Caco-2 (cell line): Measurements from ENCODE around the gene ZNF394. TPM values are rescaled to one million over a fixed set of nuclear protein-coding genes. Genes with fewer than 3 reads are reported as not detected.

ENCODE experiments used
- BruUV-seq: library from RNA; stranded (reverse); fragments of 400-500 nt; replicated peaks from 2 replicates; lab custom pipeline; 2021; lab: Mats Ljungman, UMichigan
- CTCF ChIA-PET: fragments of 300-600 bp; sonication (Branson Sonifier 250); formaldehyde crosslinking; loops from one replicate; lab custom pipeline; 2022; ENCODE audit warnings: antibody characterized with exemption; lab: Charles Lee
- POLR2A ChIA-PET: fragments of 300-600 bp; sonication (Branson Sonifier 250); formaldehyde crosslinking; loops from one replicate; lab custom pipeline; 2022; ENCODE audit warnings: antibody characterized with exemption; lab: Charles Lee
- DNase-seq, 2 experiments: peaks; one replicate each; pipeline versions ENCODE4 v3.0.0 to v3.0.0-alpha.2; 2020 to 2022
- H3K27me3 ChIP-seq: replicated peaks from 2 replicates; pipeline ENCODE4 v1.6.0; 2011; ENCODE audit warnings: low read length; ENCODE audit not compliant: control insufficient read depth, insufficient read depth
- H3K36me3 ChIP-seq: 2 replicates; pipeline ENCODE4 v1.5.1; 2011; ENCODE audit warnings: low read length; ENCODE audit not compliant: control insufficient read depth, insufficient read depth
- H3K4me1 ChIP-seq: fragments of 250-450 bp; sonication (Bioruptor Pico); 2 replicates; pipeline ENCODE4 v1.5.1; 2020; ENCODE audit warnings: mild to moderate bottlenecking
- H3K4me3 ChIP-seq: 2 replicates; pipeline ENCODE4 v1.5.1; 2011; ENCODE audit warnings: low read depth, mild to moderate bottlenecking, control low read depth, low read length
- H3K9me3 ChIP-seq: fragments of 250-450 bp; sonication (Bioruptor Pico); 2 replicates; pipeline ENCODE4 v1.5.1; 2020; ENCODE audit warnings: mild to moderate bottlenecking, moderate library complexity
- H3K27ac Mint-ChIP-seq: one replicate; pipeline ENCODE4 v1.8.0; 2022; ENCODE audit warnings: mixed read lengths; ENCODE audit not compliant: unreplicated experiment
- H3K27me3 Mint-ChIP-seq: one replicate; pipeline ENCODE4 v1.8.0; 2022; ENCODE audit warnings: mixed read lengths; ENCODE audit not compliant: insufficient read depth, unreplicated experiment
- H3K36me3 Mint-ChIP-seq: one replicate; pipeline ENCODE4 v1.8.0; 2022; ENCODE audit warnings: mild to moderate bottlenecking, mixed read lengths; ENCODE audit not compliant: insufficient read depth, unreplicated experiment
- H3K4me1 Mint-ChIP-seq: one replicate; pipeline ENCODE4 v1.8.0; 2022; ENCODE audit warnings: low read depth, mixed read lengths; ENCODE audit not compliant: unreplicated experiment
- H3K4me3 Mint-ChIP-seq: one replicate; pipeline ENCODE4 v1.8.0; 2022; ENCODE audit warnings: mild to moderate bottlenecking, moderate library complexity, mixed read lengths; ENCODE audit not compliant: unreplicated experiment
- H3K9me3 Mint-ChIP-seq: one replicate; pipeline ENCODE4 v1.8.0; 2022; ENCODE audit warnings: mixed read lengths; ENCODE audit not compliant: unreplicated experiment
- CTCF ChIP-seq, 2 experiments: fragments of 200-600 bp in 1 of 2; IDR thresholded peaks; 1 replicate in 1 of 2; 2 replicates in 1 of 2; pipeline versions ENCODE4 v1.5.1 to v1.8.0; 2011 to 2022; ENCODE audit warnings: antibody characterized with exemption in 1 of 2, control low read depth in 1 of 2, inconsistent platforms in 1 of 2, low read depth in 1 of 2, low read length in 1 of 2, mild to moderate bottlenecking in 1 of 2, moderate library complexity in 1 of 2; ENCODE audit not compliant: insufficient read depth in 1 of 2, severe bottlenecking in 1 of 2, unreplicated experiment in 1 of 2
- intact Hi-C: fragments of 100-400 bp; cut with micrococcal nuclease; formaldehyde crosslinking; loops from one replicate; pipeline ENCODE4 v1.10.0; 2022; ENCODE audit not compliant: unreplicated experiment
- total RNA-seq: library from RNA; stranded (reverse); gene quantifications from 2 replicates; pipeline ENCODE4 v1.2.3, GENCODE V29; 2022

The ZNF394 gene
- total RNA-seq, 1 experiment from 2014 or later, result 31.8 TPM

GRCh38 chr7:99499371-99499720 is 735 bp downstream of the ZNF394 start:
- peaks cover 11% of the 10 kb centered on the region for H3K9me3 ChIP-seq
- Mint-ChIP-seq H3K27me3 (no peaks in the 10 kb centered on the region), H3K4me1 (peaks cover 11% of the 10 kb centered on the region), H3K9me3 (no peaks in the 10 kb centered on the region), H3K4me3 (peak overlapping the region; percentile 92), H3K27ac (peak overlapping the region; percentile 97), H3K36me3 (peaks cover 42% of the 10 kb centered on the region)
- no peak for DNase-seq
- no peak for TF ChIP-seq CTCF (IDR thresholded peaks at IDR 0.05; ENCODE audit: insufficient read depth in 1 of 2, low read depth in 1 of 2, low read length in 1 of 2, severe bottlenecking in 1 of 2, unreplicated experiment in 1 of 2)
- H3K27me3 ChIP-seq, result no peaks in the 10 kb centered on the region
- intact Hi-C loops, result no loop called here
- ChIA-PET POLR2A (interaction anchor here (0.6 to 1.5 kb wide), 3 partner anchors 26 to 117 kb away, joined by 3 to 5 read pairs (median 4); partner anchors contain the start of gene ZSCAN25), CTCF (interaction anchor here (0.7 to 1.2 kb wide), 2 partner anchors 26 to 279 kb away, joined by 3 to 4 read pairs; no protein-coding TSS in a partner anchor)
- peak overlapping the region; percentile 87 for H3K4me3 ChIP-seq
- no peaks in the 10 kb centered on the region for H3K4me1 ChIP-seq
- H3K36me3 ChIP-seq, result peaks cover 4% of the 10 kb centered on the region
- BruUV-seq, result no TSS peak

- H3K36me3 ChIP-seq, result peaks cover 11% of the 10 kb centered on the region
- no TSS peak for BruUV-seq
- ChIA-PET POLR2A (interaction anchor here (1.5 kb wide), 1 partner anchor 90 kb away, joined by 3 read pairs; the partner anchor contains the start of genes BUD31 and PDAP1), CTCF (interaction anchor here (0.7 kb wide), 1 partner anchor 280 kb away, joined by 4 read pairs; no protein-coding TSS in a partner anchor)
- Mint-ChIP-seq H3K27me3 (no peaks in the 10 kb centered on the region), H3K27ac (peak overlapping the region; percentile 97), H3K36me3 (peaks cover 48% of the 10 kb centered on the region), H3K4me1 (peaks cover 11% of the 10 kb centered on the region), H3K9me3 (peaks cover 4% of the 10 kb centered on the region), H3K4me3 (peak overlapping the region; percentile 92)
- intact Hi-C loops, result no loop called here
- H3K27me3 ChIP-seq, result no peaks in the 10 kb centered on the region
- H3K4me1 ChIP-seq, result no peaks in the 10 kb centered on the region
- no peak for DNase-seq
- H3K9me3 ChIP-seq, result peaks cover 19% of the 10 kb centered on the region
- no peak for TF ChIP-seq CTCF (IDR thresholded peaks at IDR 0.05; ENCODE audit: insufficient read depth in 1 of 2, low read depth in 1 of 2, low read length in 1 of 2, severe bottlenecking in 1 of 2, unreplicated experiment in 1 of 2)
- peak overlapping the region; percentile 87 for H3K4me3 ChIP-seq
Measured at GRCh38 chr7:99498546-99498944, 1.5 kb downstream of the ZNF394 start.

- BruUV-seq, result no TSS peak
- H3K9me3 Mint-ChIP-seq, result peaks cover 10% of the 10 kb centered on the region
- H3K4me3 ChIP-seq, result peak overlapping the region; percentile 87
- no peaks in the 10 kb centered on the region for H3K27me3 ChIP-seq
- DNase-seq, result no peak
- H3K9me3 ChIP-seq, result peaks cover 20% of the 10 kb centered on the region
- no peak for TF ChIP-seq CTCF (IDR thresholded peaks at IDR 0.05; ENCODE audit: insufficient read depth in 1 of 2, low read depth in 1 of 2, low read length in 1 of 2, severe bottlenecking in 1 of 2, unreplicated experiment in 1 of 2)
- CTCF ChIA-PET, result no interaction called here
- H3K36me3 Mint-ChIP-seq, result peaks cover 54% of the 10 kb centered on the region
- POLR2A ChIA-PET, result interaction anchor here (1.5 kb wide), 1 partner anchor 89 kb away, joined by 3 read pairs; the partner anchor contains the start of genes BUD31 and PDAP1
- H3K36me3 ChIP-seq, result peaks cover 13% of the 10 kb centered on the region
- no peaks in the 10 kb centered on the region for H3K4me1 ChIP-seq
- peaks cover 11% of the 10 kb centered on the region for H3K4me1 Mint-ChIP-seq
- H3K4me3 Mint-ChIP-seq, result peak overlapping the region; percentile 92
- H3K27me3 Mint-ChIP-seq, result no peaks in the 10 kb centered on the region
- H3K27ac Mint-ChIP-seq, result peak overlapping the region; percentile 97
- intact Hi-C loops, result no loop called here
Measured at GRCh38 chr7:99497766-99498545, 2.1 kb downstream of the ZNF394 start.
